GM19240 (cell line): Measurements from ENCODE around the gene ANTXRL.
"Not testable (repeated sequence)": the region's sequence is repeated elsewhere in the genome, so short reads cannot be mapped to it uniquely, and the experiment has no call there.

Experiments used
- DNase-seq: peaks from one replicate; pipeline ENCODE4 v3.0.0; 2011; ENCODE audit warnings: low spot score; ENCODE audit not compliant: insufficient read length

The ANTXRL gene

GRCh38 chr10:46328853-46329689, 42.3 kb downstream of the ANTXRL start:
- DNase-seq = no peak

GRCh38 chr10:46329690-46330016, 42.9 kb downstream of the ANTXRL start:
- no peak for DNase-seq

DNA sequence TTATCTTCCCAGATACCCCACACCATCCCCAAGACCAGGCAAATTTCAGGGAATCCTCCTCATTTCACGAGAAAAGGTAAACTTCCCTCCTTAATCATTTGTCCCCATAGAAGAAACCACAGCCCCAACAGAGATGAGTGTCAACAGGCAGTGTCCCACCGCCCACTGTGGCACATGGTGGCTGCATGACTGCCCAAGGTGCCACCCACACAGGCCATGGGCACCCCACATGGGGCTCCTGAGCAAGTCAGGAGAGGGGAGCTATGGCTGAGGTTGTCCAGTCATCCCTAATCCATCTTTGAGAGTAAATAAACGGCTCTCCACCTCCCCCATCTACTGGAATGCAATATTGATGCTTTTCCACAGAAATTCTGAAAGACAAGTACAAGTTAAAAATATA, 44.1 kb downstream of the ANTXRL start:
- no peak for DNase-seq

DNA sequence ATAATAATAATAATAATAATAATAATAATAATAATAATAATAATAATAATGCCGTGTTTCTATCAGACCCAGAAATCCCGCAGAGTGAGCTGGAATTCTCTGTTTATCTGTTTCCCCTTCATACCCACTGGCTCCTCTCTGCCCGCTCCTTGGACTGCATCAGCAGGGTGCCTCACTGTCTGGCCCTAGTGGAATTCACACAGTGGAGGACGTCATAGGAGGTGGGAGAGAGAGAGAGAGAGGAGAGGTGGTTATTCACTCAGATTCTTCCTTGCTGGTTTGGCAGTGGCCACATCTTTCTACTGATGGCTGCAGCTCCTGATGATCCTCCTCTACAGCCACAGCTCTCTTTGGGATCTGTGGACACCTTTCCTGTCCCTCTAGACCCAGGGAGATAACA, 78.7 kb downstream of the ANTXRL start:
- not testable (repeated sequence) for DNase-seq

- not testable (repeated sequence) for DNase-seq
Observed at GRCh38 chr10:46367209-46367608, 80.4 kb downstream of the ANTXRL start.

DNA sequence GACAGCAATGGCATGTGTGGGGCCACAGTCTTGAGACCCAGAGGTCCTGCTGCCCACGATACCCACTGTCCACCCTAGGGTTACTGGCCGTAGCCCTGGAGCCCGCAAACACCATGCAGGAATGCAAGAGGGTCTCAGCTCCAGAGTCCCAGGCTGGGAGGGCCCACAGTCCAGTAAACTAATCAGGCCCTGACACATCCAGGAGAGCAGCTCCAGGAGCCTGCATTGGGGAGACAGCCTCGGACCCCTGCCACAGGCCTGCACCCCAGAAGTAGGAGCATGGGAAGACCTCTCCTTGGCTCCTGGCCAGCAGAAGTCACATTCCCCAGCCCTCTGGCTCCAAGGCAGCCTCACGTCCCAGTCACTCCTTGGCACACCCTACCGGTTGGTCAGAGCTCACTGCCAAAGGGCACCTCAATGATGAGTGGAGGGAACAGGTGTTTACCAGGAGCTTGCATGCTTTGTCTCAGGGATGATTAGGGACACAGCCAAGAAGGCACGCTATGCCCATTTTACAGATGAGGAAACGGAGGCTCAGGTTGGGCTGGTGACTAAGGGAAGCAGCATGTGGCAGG, 81.0 kb downstream of the ANTXRL start:
- not testable (repeated sequence) for DNase-seq

DNA sequence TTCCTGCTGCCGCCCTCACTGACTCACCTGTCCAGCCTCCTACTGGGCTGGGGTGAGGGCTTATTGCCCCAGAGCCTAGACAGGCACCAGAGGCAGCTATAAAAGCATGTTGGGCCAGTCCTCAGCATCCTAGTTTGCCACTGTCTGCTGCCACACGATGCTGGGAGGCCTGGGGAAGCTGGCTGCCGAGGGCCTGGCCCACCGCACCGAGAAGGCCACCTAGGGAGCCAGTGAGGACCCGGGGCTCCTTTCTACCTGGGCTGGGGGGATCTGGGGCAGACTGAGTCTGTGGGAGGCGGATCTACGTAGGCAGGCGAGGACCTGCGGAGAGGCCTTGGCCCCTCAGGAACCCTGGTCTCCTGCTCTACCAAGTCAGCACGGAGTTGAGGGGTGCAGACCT, 82.2 kb downstream of the ANTXRL start:
- not testable (repeated sequence) for DNase-seq

DNA sequence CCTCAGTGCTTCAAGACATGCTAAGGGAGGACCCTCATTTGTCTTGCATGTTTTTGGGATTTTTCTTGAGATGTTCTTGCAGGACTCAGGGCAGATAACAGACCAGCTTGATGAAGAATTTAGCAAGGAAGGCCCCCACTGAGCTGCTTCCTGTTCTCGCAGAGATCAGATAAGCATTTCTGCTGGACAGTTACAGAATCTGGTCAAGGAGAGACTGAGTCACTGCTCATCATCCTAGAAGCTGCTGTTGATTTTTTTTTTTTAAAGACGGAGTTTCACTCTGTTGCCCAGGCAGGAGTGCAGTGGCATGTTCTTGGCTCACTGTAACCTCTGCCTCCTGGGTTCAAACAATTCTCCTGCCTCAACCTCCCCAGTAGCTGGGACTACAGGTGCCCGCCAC, 87.6 kb downstream of the ANTXRL start:
- DNase-seq = not testable (repeated sequence)

GRCh38 chr10:46375406-46375805, 88.6 kb downstream of the ANTXRL start, which contains the start of gene ANXA8L1:
Gene ANXA8L1 (plus strand): TSS chr10:46375776. CDS start chr10:46375852, 76 bp downstream.
- not testable (repeated sequence) for DNase-seq

DNA sequence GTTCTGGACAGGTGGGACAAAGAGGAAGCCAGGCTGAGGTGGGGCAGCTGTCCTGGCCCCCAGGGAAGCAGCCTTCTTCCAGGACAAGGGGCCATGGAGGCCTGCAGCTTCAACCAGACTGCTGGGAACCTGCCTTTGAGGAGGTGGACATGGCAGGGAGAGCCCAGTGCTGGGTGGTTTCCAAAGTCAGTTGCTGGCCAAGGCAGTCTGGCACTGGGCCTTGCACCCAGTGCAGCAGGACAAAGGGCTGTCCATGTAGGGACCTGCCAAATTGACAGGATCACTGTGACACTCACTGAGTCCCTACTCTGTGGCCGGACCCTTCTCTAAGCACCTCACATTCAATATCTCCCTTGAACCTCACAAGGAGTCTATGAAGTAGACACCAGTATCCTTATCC, 90.2 kb downstream of the ANTXRL start:
- not testable (repeated sequence) for DNase-seq

DNA sequence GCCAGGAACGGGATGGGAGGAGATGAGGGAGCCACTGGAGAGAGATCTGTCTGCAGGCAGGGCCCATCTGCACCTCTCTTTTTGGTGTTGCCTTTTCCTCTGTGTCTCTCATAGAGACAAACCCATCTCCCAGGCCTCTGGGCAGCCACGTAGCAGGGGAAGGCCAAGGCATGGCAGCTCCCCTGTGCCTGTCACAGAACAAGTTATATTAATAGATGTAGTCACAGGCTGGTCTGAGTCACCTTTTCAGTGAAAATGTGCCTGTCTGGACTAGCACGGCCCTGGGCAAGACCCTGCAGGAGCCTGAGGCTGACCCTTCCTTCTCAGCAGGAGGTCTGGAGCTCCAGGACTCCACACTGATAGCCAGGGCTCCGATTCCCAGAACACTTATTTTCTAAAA, 90.9 kb downstream of the ANTXRL start:
- not testable (repeated sequence) for DNase-seq

DNA sequence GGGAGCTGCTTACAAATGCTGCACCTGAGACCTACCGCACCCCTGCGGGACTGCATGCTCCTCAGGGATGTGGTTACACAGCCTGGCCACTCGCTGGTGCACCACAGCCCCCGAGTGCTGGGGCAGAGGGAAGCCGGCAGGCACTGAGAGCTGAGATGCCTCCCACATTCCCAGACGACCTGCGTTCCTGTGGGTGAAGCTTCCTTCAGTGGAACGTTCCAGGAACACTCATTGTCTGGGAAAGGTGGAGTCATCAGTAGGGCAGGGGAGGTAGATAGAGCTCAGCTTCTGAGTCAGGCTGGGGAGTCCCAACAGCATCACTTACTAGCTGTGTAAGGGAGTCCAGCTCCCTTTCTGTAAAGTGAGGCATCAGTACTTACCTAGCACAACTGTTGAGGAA, 91.3 kb downstream of the ANTXRL start:
- not testable (repeated sequence) for DNase-seq

- not testable (repeated sequence) for DNase-seq
Observed at GRCh38 chr10:46379233-46379848, 92.5 kb downstream of the ANTXRL start.
